NCI-H2081 treated with DMSO at 0.1 percent for 48 hours (cell line): Measurements from ENCODE around the gene C1QBP.
"Not testable (repeated sequence)": the region's sequence is repeated elsewhere in the genome, so short reads cannot be mapped to it uniquely, and the experiment has no call there.

ENCODE experiments used
- DNase-seq: peaks from one replicate; lab custom pipeline; 2025; lab: John Stamatoyannopoulos, UW

C1QBP gene

DNA sequence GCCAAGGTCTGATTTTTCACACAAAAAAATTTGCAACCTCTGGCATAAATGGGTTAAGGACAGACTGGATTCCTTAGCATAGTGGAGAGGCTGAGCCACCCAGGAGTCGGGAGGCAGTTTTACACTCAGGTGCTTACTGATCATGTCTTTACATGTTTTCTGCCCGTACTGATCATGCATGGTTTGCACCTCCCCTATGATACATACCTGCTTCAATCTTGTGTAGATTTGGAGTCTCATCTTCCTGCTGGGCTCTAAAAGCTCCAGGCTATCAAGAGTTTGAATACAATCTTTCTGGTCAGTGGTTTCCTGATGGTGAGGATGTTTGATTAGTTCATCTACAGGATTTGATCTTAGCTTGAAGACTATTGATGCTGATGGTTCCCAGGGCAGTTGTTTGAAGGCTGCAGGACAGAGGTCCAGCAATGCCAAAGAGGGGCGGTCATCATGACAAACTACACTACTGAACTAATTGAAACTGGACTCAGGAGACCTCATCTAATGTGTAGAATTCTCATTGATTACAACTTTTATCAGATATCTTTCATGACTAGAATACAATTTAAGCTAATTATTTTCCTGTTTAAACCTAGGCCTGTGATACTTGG lies 6.9 kb downstream of the C1QBP start:
- no peak for DNase-seq

DNA sequence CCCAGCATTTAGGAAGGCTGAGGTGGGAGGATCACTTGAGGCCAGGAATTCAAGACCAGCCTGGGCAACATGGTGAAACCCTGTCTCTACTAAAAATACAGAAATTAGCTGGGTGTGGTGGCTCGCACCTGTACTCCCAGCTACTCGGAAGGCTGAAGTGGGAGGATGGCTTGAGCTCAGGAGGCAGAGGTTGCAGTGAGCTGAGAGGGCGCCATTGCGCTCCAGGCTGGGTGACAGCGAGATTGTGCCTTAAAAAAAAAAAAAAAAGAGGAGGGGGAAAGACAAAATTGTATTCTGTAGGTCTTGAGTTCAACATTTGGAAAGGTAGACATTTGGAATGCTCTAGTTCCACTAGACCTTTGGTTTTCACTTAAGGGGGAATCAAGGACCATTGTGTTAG lies 7.7 kb downstream of the C1QBP start:
- DNase-seq: not testable (repeated sequence)

DNA sequence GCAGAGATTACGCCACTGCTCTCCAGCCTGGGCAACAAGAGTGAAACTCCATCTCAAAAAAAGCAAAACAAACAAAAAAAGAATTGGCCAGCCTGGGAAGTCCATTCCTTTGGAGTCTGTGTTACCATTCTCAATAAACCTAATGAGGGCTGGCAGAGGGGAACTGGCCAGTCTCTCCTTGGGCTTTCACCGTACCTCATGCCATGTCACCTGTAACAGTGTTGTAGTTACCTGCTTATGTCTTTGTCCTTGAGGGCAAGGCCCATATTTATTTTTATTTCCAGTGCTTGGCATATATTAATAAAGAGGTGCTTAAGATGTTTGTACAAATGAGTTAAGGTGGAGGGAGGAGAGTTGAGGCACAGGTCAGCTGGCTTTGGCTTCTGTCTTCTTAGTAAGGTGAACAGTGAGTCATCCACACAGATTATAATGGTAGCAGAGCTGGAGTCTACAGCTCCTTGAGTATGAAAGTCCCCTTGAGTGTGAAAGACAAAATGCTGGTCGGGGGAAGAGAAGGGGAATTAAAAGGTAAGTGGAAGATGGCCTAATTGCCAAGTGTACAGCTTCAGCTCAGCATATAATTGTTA lies 8.4 kb downstream of the C1QBP start:
- DNase-seq: no peak

DNA sequence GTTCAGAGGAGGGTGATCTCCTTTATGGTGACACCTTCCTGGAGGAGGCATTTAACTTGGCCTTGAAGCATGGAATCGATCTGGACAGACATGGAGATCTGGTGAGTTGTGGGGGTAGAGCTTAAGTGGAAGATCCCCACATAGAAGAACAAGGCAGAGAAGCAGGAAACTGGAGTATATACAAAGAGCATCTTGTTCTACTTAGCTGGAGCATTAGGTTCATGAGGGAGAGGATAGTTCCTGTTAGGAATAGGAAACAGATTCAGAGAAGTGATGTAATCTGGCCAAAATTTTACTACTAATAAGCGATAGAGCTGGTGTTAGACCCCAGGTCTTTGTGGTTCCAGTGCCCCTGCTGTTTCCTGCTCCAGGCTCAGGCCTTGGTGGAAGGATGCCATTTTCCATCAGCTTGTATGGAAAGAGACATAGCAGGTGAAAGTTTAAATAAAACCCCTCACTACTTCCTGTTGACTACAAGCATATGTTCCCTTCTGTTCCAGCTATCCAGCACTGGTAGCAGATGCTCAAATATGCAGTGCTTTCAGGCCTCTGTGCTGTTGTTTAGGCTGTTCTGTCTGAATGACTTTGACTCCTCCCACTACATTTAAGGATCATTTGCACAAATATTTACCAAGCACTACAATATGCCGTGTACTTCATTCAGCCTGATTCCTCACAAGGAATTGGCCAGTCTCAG lies 9.6 kb downstream of the C1QBP start:
- no peak for DNase-seq

DNA sequence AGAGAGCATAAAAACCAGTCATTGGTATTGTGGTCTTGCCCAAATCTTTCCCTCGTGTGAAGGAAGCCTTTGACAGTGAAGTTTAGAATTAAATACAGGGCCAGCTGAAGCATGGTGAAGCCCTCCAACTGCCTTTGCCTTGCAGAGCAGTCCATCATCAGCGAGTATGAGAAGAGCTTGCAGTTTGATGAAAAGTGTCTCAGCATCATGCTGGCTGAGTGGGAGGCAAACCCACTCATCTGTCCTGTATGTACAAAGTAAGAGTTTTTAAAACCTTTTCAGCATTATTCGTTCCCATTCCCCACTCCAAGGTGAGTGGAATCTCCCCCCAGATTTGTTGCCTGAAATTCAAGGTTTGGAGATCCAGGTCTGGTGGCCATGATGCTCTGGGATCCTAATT lies 13.1 kb downstream of the C1QBP start:
- DNase-seq: no peak

DNA sequence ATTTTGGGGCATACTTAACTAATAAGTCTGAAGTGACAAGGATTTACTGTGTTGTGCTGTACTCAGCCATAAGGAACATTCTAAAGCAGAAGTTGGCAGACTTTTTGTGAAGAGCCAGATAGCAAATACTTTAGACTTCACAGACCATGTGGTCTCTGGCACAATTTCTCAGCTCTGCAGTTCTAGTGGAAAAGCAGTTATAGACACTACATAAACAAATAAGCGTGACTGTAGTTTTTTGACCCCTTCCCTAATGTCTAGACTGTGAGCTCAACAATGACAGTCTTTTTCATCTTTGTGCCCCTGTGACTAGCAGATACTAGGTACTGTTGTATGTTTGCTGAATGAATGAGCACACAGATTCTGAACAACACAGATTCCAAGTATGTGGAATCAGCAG lies 14.0 kb downstream of the C1QBP start:
- DNase-seq: no peak

DNA sequence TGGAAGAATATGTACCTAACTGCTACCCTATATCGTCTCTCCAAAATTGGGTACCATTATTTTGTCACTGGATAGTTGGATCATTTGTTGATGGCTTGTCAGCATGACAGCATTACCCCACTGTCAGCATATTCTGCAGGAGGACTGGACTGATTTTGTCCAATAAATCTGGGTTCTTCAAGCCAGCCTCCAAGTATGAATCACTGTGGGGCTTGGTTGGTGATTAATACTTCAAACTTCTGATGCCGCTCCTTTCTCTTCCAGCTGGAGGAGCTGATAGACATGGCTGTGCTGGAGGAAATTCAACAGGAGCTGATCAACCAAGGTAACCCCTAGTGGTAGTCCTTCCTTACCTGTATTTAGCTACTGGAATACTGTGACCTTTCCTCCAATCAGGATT lies 16.4 kb downstream of the C1QBP start:
- DNase-seq: no peak

DNA sequence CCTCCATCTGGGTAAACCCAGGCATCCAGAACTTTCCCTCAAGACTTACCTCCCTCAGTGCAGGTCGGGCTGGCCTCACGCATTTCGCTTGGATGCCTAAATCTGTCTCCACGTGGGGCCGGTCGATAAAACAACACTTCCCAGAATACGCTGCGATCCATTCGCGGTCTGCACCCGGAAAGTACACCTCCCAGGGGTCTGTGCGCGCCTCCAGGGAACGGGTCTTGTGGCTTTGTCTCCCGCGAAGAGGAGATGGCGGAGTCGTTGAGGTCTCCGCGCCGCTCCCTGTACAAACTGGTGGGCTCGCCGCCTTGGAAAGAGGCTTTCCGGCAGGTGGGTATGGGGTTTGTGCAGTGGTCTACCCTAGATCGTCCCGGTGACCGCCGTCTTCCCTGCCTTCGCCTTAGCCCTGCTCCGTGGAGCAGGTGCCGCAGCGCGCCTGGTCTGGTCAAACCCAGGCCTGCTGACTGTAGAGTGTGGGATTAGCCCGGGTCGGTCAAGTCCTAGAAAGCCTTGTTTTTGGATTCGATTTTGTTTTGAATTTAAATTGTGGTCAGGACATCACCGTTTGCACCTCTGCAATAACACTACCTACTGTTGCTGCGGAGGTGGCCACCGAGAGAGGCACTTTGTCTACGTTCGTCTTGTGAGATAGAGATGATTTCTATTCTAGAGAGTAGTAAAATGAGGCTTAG lies 18.8 kb downstream of the C1QBP start, which contains the start of gene RPAIN:
RPAIN (plus strand) TSS at position 224 of the 695 bp plus-strand sequence; CDS start at position 253, 29 bp downstream.
- DNase-seq: peak; percentile 58

DNA sequence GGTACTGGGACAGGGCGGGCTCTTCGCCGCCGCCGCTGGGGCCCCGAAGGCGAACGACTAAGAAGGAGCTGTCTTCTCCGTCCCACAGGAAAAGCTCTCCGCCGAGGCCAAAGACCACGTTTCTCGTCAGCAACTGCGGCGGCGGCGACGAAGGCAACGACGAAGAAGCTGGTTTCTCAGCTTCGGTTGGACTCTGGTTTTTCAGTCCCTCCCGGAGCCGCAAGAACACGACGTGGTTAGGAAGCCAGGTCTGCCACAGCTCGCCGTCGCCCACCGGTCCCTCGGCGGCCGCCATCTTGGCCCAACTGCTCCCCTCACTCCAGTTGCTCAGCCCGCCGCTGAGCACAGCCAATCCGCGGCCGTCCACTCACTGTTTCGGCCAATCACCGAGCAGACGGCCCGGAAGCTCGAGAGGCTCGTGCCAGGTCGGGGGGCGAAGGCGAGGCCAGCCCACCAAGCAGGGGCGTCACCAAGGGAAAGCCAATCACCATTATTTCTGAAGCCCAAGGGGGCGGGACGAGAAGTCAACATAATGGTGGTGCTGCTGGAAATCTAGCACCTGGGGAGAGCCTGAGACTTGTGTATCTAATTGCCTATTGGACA lies 19.5 kb downstream of the C1QBP start, which contains the start of gene NUP88:
NUP88 (minus strand) TSS at position 307 of the 603 bp plus-strand sequence; CDS start at position 295, 12 bp downstream.
- DNase-seq: peak; percentile 82

DNA sequence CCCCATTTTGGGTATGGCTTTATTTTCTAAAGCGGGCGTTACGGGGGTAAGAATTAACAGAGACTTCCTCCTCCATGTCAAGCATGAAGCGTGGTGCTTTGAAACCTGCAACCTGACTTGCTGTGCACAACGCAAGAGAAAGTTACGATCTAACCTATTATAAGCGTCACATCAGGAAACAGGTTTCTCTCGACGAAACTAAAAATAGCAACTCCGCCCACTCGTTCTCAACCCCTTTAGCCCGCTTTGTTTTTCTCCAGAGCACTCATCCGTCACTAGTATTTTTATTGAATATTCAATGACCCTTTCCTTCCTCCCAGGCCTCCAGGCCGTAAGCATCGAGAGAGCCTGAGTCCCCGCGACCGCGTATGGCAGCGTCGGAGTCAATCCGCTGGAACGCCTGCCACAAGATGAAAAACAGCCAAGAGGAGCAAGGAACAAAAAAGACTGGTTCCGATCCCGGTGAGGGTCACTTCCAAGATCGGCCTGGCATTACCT lies 20.0 kb downstream of the C1QBP start:
- no peak for DNase-seq

DNA sequence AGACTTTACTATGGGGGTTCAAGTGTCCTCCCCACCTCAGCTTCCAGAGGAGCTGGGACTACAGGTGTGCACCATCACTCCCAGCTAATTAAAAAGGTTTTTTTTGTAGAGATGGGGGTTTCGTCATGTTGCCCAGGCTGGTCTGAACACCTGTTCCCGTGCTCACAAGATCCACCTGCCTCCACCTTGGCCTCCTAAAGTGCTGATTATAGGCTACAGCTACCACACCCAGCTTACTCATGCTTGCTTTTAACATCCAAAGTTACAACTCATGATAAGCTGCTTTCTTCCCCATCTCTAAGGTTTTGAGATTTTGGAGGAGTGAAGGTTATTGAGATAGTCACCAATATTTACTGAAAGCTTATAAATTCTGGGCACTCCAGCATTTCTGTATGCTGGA lies 22.1 kb downstream of the C1QBP start:
- no peak for DNase-seq

DNA sequence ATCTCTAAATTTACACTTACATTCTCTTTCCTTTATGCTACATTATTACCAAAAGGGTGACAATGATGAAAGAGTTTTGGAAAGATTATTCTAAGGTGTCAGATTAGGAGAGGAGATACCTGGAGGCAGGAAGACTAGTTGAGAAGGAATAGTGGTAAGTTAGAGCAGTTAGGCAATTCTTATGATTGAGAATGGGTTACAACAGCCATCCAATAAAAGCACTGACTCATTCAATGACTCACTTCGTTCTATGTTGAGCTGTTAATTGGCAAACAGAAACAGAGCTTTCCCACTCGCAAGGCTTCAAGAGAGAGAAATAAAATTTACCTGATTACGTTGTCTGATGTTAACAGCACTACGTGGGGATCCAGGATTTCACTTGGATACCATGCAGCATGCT lies 25.3 kb downstream of the C1QBP start:
- DNase-seq: no peak

DNA sequence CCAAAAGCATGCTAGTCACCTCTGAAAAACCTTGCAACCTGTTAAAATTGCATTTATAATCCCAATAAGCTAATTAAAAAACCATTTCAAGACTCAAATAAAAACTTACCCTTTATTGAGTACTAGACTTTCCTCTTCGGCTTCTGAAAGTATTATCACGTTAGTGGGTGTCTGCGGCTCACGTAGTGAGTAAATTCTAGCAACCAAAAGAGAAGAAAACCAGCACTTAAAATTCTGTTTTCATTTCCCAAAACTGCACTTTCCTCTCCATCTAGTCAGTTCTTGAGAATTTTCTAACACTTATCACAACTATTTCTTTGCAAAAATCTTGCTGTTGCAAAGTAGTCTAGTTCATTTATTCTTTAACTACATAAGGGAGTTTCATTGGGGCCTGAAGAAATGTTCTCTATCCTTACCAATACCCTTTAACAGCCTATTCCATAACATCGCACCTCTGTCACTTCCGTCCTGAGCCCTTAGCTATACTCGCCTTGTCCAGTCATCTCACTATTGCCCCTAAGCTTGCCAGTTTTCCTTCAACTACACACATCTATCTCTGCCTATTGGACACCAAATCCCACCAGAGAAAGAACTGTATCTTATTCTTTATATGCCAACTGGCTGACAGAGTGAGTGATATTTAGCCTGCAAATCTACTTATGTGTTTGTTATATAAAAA lies 28.2 kb downstream of the C1QBP start:
- no peak for DNase-seq

DNA sequence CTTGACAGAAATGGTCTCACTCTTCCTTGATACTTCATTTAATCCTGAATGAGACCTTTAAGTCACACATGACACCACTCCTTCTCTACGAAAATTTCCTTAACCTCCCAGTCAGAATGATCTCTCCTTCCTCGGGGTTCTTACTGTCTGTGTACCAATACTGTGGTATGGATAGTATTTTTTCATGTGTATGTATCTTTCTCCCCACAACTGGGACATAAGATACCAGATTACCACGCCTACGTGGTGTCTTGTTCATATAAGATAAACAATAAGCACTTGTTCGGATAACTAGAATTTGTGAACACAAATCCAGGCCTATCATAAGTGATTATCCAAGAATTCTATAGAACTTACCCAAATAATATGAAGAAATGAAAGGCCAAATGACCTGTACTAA lies 30.8 kb downstream of the C1QBP start:
- no peak for DNase-seq

DNA sequence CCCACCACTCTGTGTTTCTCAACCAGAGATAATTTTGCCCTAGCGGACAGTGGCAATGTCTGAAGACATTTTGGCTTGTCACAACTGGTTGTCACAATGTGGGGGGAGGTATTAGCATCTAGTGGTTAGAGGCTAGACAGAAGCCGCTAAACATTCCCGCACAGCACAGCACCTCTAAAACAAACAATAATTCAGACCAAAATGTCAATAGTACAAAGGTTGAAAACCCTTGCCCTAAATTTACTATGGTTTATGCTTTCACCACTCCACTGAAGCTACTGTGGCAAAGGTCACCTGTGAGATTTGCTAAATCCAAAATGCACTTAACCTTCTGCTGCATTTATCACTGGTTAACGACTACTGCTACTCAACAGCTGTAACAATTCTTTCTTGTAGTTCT lies 33.6 kb downstream of the C1QBP start:
- DNase-seq: no peak

DNA sequence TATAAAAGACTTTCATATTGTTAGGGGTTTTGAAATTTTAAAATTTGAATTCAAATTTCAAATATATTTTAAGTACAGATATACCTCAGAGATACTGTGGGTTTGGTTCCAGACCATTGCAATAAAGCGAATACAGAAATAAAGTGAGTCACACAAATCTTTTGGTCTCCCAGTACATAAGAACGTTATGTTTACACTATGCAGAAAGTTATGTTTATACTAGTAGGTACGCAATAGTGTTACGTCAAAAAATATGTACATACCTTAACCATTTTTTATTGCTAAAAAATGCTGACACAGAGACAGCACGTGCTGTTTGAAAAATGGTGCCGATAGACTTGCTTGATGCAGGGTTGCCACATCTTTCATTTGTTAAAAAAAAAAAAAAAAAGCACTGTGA lies 39.2 kb downstream of the C1QBP start:
- DNase-seq: no peak

DNA sequence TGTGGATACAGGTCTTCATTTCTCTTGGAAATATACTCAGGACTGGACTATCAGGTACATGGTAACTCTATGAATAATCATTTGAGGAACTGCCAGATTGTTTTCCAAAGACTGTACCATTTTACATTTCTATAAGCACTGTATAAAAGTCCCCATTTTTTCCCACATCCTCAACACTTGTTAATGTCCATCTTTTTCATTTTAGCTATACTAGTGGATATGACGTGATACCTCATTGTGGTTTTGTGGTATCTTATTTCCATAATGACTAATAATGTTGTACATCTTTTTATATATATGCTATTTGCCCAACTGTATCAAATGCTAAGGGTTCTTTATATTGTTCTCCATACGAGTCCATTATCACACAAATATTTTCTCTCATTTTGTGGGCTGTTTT lies 42.3 kb downstream of the C1QBP start:
- DNase-seq: no peak

DNA sequence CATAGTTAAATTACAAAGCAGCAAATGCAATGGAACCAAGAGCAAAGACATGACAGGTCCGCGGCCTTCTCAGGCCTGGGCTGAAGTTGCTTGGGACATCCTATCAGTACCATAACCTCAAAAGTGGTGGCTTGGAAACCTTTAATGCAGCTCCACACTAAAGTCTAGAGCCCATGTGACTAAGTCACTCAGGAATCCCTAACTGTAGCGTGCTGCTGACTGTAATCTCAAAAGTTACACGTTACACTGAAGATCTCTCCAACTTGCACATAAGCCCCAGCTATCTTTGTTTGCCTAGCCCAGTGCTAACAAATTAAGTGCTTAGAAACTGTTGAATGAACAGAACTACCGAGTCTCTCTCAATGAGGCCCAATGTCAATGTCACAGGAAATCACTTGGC lies 47.3 kb downstream of the C1QBP start:
- no peak for DNase-seq
